NCI-H2227 (cell line): ENCODE results near the gene NUTM2F.
A peak's percentile ranks its signal among the peaks of the same experiment; 100 is the strongest.
"Not testable (repeated sequence)": the region's sequence is repeated elsewhere in the genome, so short reads cannot be mapped to it uniquely, and the experiment has no call there.

Source experiments
- DNase-seq: peaks from one replicate; lab custom pipeline; 2025; ENCODE audit not compliant: unreplicated experiment; lab: John Stamatoyannopoulos, UW

NUTM2F gene

GRCh38 chr9:94328544-94328943, at the start of gene NUTM2F:
TSS of gene NUTM2F (minus strand) at chr9:94328644. CDS start at chr9:94328623, 21 bp downstream.
- DNase-seq: not testable (repeated sequence)

GRCh38 chr9:94375197-94375596, 46.8 kb upstream of the NUTM2F start:
- not testable (repeated sequence) for DNase-seq

- DNase-seq: peak; percentile 95
Measured at GRCh38 chr9:94374176-94375056, 46.0 kb upstream of the NUTM2F start.

GRCh38 chr9:94373779-94374175, 45.3 kb upstream of the NUTM2F start:
- DNase-seq: not testable (repeated sequence)

GRCh38 chr9:94370266-94370665, 41.8 kb upstream of the NUTM2F start:
- DNase-seq: not testable (repeated sequence)

- not testable (repeated sequence) for DNase-seq
Measured at GRCh38 chr9:94364093-94364614, 35.7 kb upstream of the NUTM2F start.

- DNase-seq: not testable (repeated sequence)
Measured at GRCh38 chr9:94357158-94357557, 28.7 kb upstream of the NUTM2F start.

- DNase-seq: not testable (repeated sequence)
Measured at GRCh38 chr9:94351901-94352723, 23.7 kb upstream of the NUTM2F start.

- not testable (repeated sequence) for DNase-seq
Measured at GRCh38 chr9:94348754-94349153, 20.3 kb upstream of the NUTM2F start.

- not testable (repeated sequence) for DNase-seq
Measured at GRCh38 chr9:94347451-94347850, 19.0 kb upstream of the NUTM2F start.

GRCh38 chr9:94341703-94342102, 13.3 kb upstream of the NUTM2F start:
- DNase-seq: not testable (repeated sequence)

- DNase-seq: not testable (repeated sequence)
Measured at GRCh38 chr9:94340750-94341149, 12.3 kb upstream of the NUTM2F start.

- DNase-seq: not testable (repeated sequence)
Measured at GRCh38 chr9:94339657-94340056, 11.2 kb upstream of the NUTM2F start.

- not testable (repeated sequence) for DNase-seq
Measured at GRCh38 chr9:94338723-94339122, 10.3 kb upstream of the NUTM2F start.

GRCh38 chr9:94336445-94336844, 8.0 kb upstream of the NUTM2F start:
- not testable (repeated sequence) for DNase-seq

GRCh38 chr9:94325583-94325982, 2.9 kb downstream of the NUTM2F start:
- DNase-seq: not testable (repeated sequence)

GRCh38 chr9:94323153-94323798, 5.2 kb downstream of the NUTM2F start:
- DNase-seq: not testable (repeated sequence)

- not testable (repeated sequence) for DNase-seq
Measured at GRCh38 chr9:94322342-94322940, 6.0 kb downstream of the NUTM2F start.

- DNase-seq: not testable (repeated sequence)
Measured at GRCh38 chr9:94317949-94318657, 10.3 kb downstream of the NUTM2F start.

GRCh38 chr9:94316236-94316635, 12.2 kb downstream of the NUTM2F start:
- not testable (repeated sequence) for DNase-seq
